MM.1S (cell line): ENCODE data around the gene TOGARAM1.

ENCODE experiments used
- CTCF ChIP-seq: fragments of 300-600 bp; sonication (generic); IDR thresholded peaks from 2 replicates; pipeline ENCODE4 v1.5.1; 2016; ENCODE audit warnings: antibody characterized with exemption, low read length, mixed read lengths
- EZH2 ChIP-seq: fragments of 300-600 bp; sonication (generic); optimal IDR thresholded peaks from 2 replicates; pipeline ENCODE3; 2017; ENCODE audit warnings: low read depth, mild to moderate bottlenecking, antibody characterized with exemption, low read length, mixed read lengths

GRCh38 chr14:45123271-45123670, 161.3 kb downstream of the TOGARAM1 start:
- TF ChIP-seq CTCF (no peak), EZH2 (no peak)
